GM21381 (cell line): ENCODE results near the gene DNA2.

Source experiments
- ATAC-seq: cut with Tn5 transposase; IDR thresholded peaks from one replicate; pipeline ENCODE4 v1.9.1; 2021; ENCODE audit warnings: mild to moderate bottlenecking, moderate library complexity; ENCODE audit not compliant: unreplicated experiment

DNA2 gene

DNA sequence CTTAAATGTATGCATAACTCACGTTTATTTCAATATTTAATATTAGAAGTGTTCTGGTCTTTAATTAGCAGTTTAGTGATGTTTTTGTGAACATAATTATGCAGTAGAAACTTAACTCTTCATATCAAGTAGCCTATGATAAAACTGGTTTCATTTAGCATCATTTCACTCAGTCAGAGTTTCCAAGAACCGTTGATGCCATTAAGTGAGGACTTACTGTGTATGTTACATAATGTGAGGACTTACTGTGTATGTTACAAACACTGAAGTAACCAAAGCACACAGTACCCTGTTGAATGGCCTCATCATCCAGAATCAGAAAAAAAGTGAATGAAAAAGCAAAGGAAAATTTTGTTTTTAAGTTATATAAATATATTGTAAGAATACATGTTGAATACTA, 106.2 kb downstream of the DNA2 start:
- no peak for ATAC-seq

DNA sequence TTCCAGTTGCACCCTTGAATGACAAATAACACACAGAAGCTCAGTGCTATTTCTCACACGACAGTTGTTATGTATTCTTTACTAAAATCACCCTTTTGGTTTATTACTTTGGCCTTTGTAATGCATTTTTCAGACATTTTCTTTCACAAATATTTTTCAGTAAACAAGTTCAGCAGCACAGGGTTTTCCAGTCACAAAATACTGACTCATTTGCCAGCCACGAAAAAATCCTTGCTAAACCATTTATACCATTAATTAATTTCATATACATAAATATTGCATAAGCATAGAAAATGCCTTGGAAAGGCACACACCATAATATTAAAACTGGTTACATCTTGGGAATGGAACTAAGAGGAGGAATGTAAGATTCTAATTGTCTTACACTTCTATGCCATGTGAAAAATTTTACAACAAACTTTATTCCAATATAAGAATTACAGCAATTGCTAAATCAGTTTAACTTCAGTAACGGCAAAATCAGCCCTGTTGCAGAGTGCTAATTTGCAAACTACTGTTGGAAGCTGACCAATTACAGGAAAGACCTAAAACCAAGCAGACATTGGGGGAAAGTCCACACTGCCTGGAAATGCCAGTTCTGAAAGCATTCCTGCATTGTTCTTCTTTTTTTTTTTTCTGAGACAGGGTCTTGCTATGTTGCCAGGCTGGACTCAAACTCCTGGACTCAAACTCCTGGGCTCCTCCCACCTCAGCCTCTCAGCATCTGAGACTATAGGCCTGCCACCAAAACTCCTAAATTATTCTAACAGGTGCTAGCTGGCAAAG, 107.5 kb downstream of the DNA2 start:
- ATAC-seq, result no peak
